H1 (cell line): Measurements from ENCODE around the gene PDE4B. TPM values are rescaled to one million over a fixed set of nuclear protein-coding genes. Genes with fewer than 3 reads are reported as not detected.

Experiments used
- CTCF ChIA-PET: fragments of 300-600 bp; sonication (Branson Sonifier 250); formaldehyde crosslinking; loops from one replicate; lab custom pipeline; 2021; ENCODE audit not compliant: partially characterized antibody; lab: Charles Lee
- POLR2A ChIA-PET: fragments of 300-600 bp; sonication (Branson Sonifier 250); formaldehyde crosslinking; loops from one replicate; lab custom pipeline; 2021; ENCODE audit warnings: inconsistent platforms; ENCODE audit not compliant: partially characterized antibody; lab: Charles Lee
- DNase-seq, 2 experiments: peaks; one replicate each; pipeline versions ENCODE4 v3.0.0 to v3.0.0-alpha.2; 2010 to 2022; ENCODE audit warnings: low spot score in 2 of 2, low read depth in 1 of 2, mixed read lengths in 1 of 2
- FAIRE-seq: peaks from 2 replicates; lab custom pipeline; 2011; peaks lifted over from hg19 to GRCh38; lab: Jason Lieb, UNC
- H2AFZ ChIP-seq: 2 replicates; pipeline ENCODE4 v1.8.1; 2012; ENCODE audit warnings: low read length, inconsistent platforms
- H2AK5ac ChIP-seq: 2 replicates; pipeline ENCODE4 v1.6.1; 2013; ENCODE audit warnings: low read depth, low read length
- H2BK120ac ChIP-seq: replicated peaks from 2 replicates; pipeline ENCODE3; 2013; ENCODE audit warnings: low read depth, low read length, inconsistent platforms
- H2BK12ac ChIP-seq: 2 replicates; pipeline ENCODE4 v1.6.1; 2013; ENCODE audit warnings: low read depth, low read length
- H2BK15ac ChIP-seq: 2 replicates; pipeline ENCODE4 v1.6.1; 2013; ENCODE audit warnings: low read length
- H2BK20ac ChIP-seq: 2 replicates; pipeline ENCODE4 v1.6.1; 2013; ENCODE audit warnings: low read length
- H2BK5ac ChIP-seq: 2 replicates; pipeline ENCODE4 v1.6.1; 2013; ENCODE audit warnings: low read depth, low read length
- H3K14ac ChIP-seq: 2 replicates; pipeline ENCODE4 v1.6.1; 2013; ENCODE audit warnings: inconsistent platforms; ENCODE audit not compliant: insufficient read length
- H3K18ac ChIP-seq: 2 replicates; pipeline ENCODE4 v1.6.1; 2013; ENCODE audit warnings: low read length; ENCODE audit errors: extremely low read depth
- H3K23ac ChIP-seq: 2 replicates; pipeline ENCODE4 v1.6.1; 2013; ENCODE audit warnings: inconsistent platforms; ENCODE audit not compliant: insufficient read length
- H3K23me2 ChIP-seq: 2 replicates; pipeline ENCODE4 v1.6.1; 2013; ENCODE audit warnings: low read depth, low read length
- H3K27ac ChIP-seq: 2 replicates; pipeline ENCODE4 v1.6.1; 2011; ENCODE audit warnings: low read depth, low read length, inconsistent platforms
- H3K27me3 ChIP-seq, 4 experiments: replicated peaks in 1 of 4; 1 replicate in 1 of 4; 2 replicates in 3 of 4; pipeline versions ENCODE4 v1.6.1 to v1.8.1; 2011 to 2013; ENCODE audit warnings: low read length in 3 of 4, mild to moderate bottlenecking in 3 of 4, inconsistent platforms in 2 of 4, mixed read lengths in 2 of 4, moderate library complexity in 1 of 4; ENCODE audit not compliant: control insufficient read depth in 3 of 4, insufficient read depth in 3 of 4; ENCODE audit errors: extremely low read depth in 1 of 4
- H3K36me3 ChIP-seq, 4 experiments: 2 replicates each; pipeline versions ENCODE4 v1.6.1 to v1.8.1; 2011 to 2013; ENCODE audit warnings: mild to moderate bottlenecking in 4 of 4, low read length in 3 of 4, moderate library complexity in 2 of 4, control low read depth in 1 of 4, inconsistent platforms in 1 of 4; ENCODE audit not compliant: insufficient read depth in 4 of 4, control insufficient read depth in 2 of 4
- H3K4ac ChIP-seq: replicated peaks from 2 replicates; pipeline ENCODE3; 2013; ENCODE audit warnings: low read length, low read depth, mixed read lengths, inconsistent platforms; ENCODE audit not compliant: insufficient read length
- H3K4me1 ChIP-seq, 4 experiments: replicated peaks in 1 of 4; 1 replicate in 1 of 4; 2 replicates in 3 of 4; pipeline versions ENCODE4 v1.6.1 to v1.8.1; 2011 to 2013; ENCODE audit warnings: low read length in 3 of 4, inconsistent platforms in 2 of 4, mixed read lengths in 1 of 4; ENCODE audit not compliant: insufficient read depth in 4 of 4, control insufficient read depth in 3 of 4
- H3K4me2 ChIP-seq, 2 experiments: 2 replicates each; pipeline versions ENCODE4 v1.6.1 to v1.8.1; 2011 to 2013; ENCODE audit warnings: low read depth in 2 of 2, low read length in 2 of 2, control low read depth in 1 of 2, inconsistent platforms in 1 of 2, mild to moderate bottlenecking in 1 of 2; ENCODE audit not compliant: insufficient read depth in 1 of 2
- H3K4me3 ChIP-seq, 4 experiments: fragments of 200-600, 300-600 bp in 1 of 4; sonication (generic), shearing (Covaris generic), sonication (Bioruptor Twin) in 1 of 4; 2 replicates each; pipeline versions ENCODE4 v1.5.1 to v1.8.1; 2011 to 2016; ENCODE audit warnings: low read length in 4 of 4, low read depth in 3 of 4, control low read depth in 2 of 4, inconsistent platforms in 2 of 4, mild to moderate bottlenecking in 2 of 4, mixed read lengths in 1 of 4, moderate library complexity in 1 of 4; ENCODE audit not compliant: insufficient read depth in 2 of 4; ENCODE audit errors: extremely low read depth in 1 of 4
- H3K56ac ChIP-seq: replicated peaks from 2 replicates; pipeline ENCODE3; 2013; ENCODE audit warnings: low read depth, mild to moderate bottlenecking, mixed read lengths, low read length, inconsistent platforms; ENCODE audit not compliant: insufficient read length
- H3K79me1 ChIP-seq: 2 replicates; pipeline ENCODE4 v1.6.1; 2013; ENCODE audit warnings: low read depth, low read length, control low read depth
- H3K79me2 ChIP-seq, 2 experiments: 2 replicates each; pipeline versions ENCODE4 v1.6.1 to v1.8.1; 2012 to 2013; ENCODE audit warnings: low read length in 2 of 2, mild to moderate bottlenecking in 2 of 2, inconsistent platforms in 1 of 2; ENCODE audit not compliant: insufficient read depth in 2 of 2, control insufficient read depth in 1 of 2
- H3K9ac ChIP-seq, 4 experiments: replicated peaks in 1 of 4; 1 replicate in 1 of 4; 2 replicates in 3 of 4; pipeline versions ENCODE4 v1.6.1 to v1.8.1; 2011 to 2013; ENCODE audit warnings: low read depth in 3 of 4, low read length in 3 of 4, control low read depth in 2 of 4, mild to moderate bottlenecking in 2 of 4, moderate library complexity in 2 of 4, inconsistent platforms in 1 of 4; ENCODE audit errors: extremely low read depth in 1 of 4
- H3K9me3 ChIP-seq, 2 experiments: 2 replicates each; pipeline versions ENCODE4 v1.6.1 to v1.8.1; 2012 to 2013; ENCODE audit warnings: mild to moderate bottlenecking in 2 of 2, moderate library complexity in 2 of 2, control low read depth in 1 of 2, inconsistent platforms in 1 of 2, low read depth in 1 of 2, low read length in 1 of 2, mixed read lengths in 1 of 2; ENCODE audit not compliant: insufficient read depth in 2 of 2
- H4K20me1 ChIP-seq, 2 experiments: replicated peaks in 1 of 2; 2 replicates each; pipeline versions ENCODE3 to v1.8.1; 2011 to 2013; ENCODE audit warnings: inconsistent platforms in 2 of 2, low read length in 2 of 2, mild to moderate bottlenecking in 1 of 2; ENCODE audit not compliant: insufficient read depth in 2 of 2, control insufficient read depth in 1 of 2
- H4K5ac ChIP-seq: 2 replicates; pipeline ENCODE4 v1.6.1; 2013; ENCODE audit warnings: low read length, low read depth, mixed read lengths, inconsistent platforms; ENCODE audit not compliant: insufficient read length
- H4K8ac ChIP-seq: 2 replicates; pipeline ENCODE4 v1.8.0; 2013; ENCODE audit warnings: mild to moderate bottlenecking, moderate library complexity, low read length, inconsistent platforms; ENCODE audit not compliant: insufficient read depth; ENCODE audit errors: extremely low read depth
- H4K91ac ChIP-seq: replicated peaks from 2 replicates; pipeline ENCODE3; 2013; ENCODE audit warnings: low read length, mixed read lengths, inconsistent platforms; ENCODE audit not compliant: insufficient read length
- JUND ChIP-seq: IDR thresholded peaks from 2 replicates; pipeline ENCODE4 v1.6.1; 2011; ENCODE audit warnings: mild to moderate bottlenecking, improper control_type of control experiment, low read length
- SIN3A ChIP-seq, 2 experiments: IDR thresholded peaks in 1 of 2; conservative IDR thresholded peaks in 1 of 2; 2 replicates each; pipeline ENCODE4 v1.6.1; 2011 to 2012; ENCODE audit warnings: low read length in 2 of 2, improper control_type of control experiment in 1 of 2, low read depth in 1 of 2, mild to moderate bottlenecking in 1 of 2
- WGBS, 2 experiments: shearing (Covaris generic) in 1 of 2; methylation state at CpG; one replicate each; pipeline versions ENCODE4 v1.1.6 to v1.1.7; 2013 to 2015; ENCODE audit warnings: low lambda C conversion rate in 2 of 2, mixed read lengths in 2 of 2, inconsistent platforms in 1 of 2, low coverage in 1 of 2, missing lambda C conversion rate in 1 of 2; ENCODE audit not compliant: insufficient replicate concordance in 2 of 2, insufficient coverage in 1 of 2, insufficient read length in 1 of 2; ENCODE audit errors: extremely low coverage in 1 of 2, missing lambda C conversion rate in 1 of 2; 5-methylcytosine and 5-hydroxymethylcytosine counted together
- polyA plus RNA-seq, 7 experiments: library from polyadenylated mRNA; depleted of rRNA in 3 of 7; stranded (reverse) in 5 of 7; unstranded in 2 of 7; fragments of >200 nt in 5 of 7; fragments of 200-250 nt in 2 of 7; gene quantifications; 1 replicate in 5 of 7; 2 replicates in 1 of 7; 4 replicates in 1 of 7; pipeline versions ENCODE4 v1.2.1 to v1.2.3, GENCODE V29; 2011 to 2013; ENCODE audit warnings: missing spikeins in 2 of 7, mixed read lengths in 2 of 7
- total RNA-seq: library from RNA; stranded (reverse); fragmentation: NEBNext Ultra II Directional; extraction: Animal tissue kit (Norgen Biotek cat#: 25700); gene quantifications from 2 replicates; pipeline ENCODE4 v1.2.1, GENCODE V29; 2021
- TF ChIP-seq, protein P1 (sequence below): IDR thresholded peaks from 2 replicates; pipeline ENCODE4 v1.6.1; 2012; ENCODE audit warnings: inconsistent platforms
- TF ChIP-seq, protein P2 (sequence below): IDR thresholded peaks from 2 replicates; pipeline ENCODE4 v1.6.1; 2011; ENCODE audit warnings: low read length, improper control_type of control experiment

Gene PDE4B
- total and polyA plus RNA-seq, 2 of the 8 experiments (the other 6 are each of a cell fraction or from before 2014, with no cell fraction given) = 5.0 to 15.1 TPM

DNA sequence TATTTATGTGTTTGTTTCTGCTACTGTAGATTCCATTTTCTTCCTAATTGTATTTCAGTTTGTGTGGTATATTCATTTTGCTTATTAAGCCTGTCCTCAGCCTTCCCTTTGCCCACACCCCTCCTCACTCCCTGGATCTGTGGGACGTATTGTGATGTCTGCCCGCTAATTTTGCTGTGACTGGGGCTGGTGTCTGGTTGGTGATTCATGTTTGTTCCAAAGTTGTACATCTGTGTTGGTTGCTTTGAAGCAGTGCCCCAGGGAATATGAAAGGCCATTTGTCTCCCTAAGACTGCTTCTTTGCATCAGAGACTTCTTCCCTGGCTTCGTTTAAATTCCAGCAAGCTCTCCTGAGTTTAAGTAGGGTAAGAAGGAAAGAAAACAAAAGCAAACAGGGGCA lies 451.7 kb downstream of the PDE4B start:
- no peak overlapping the region for H2BK12ac ChIP-seq
- H3K79me2 ChIP-seq = no peaks in the 10 kb centered on the region
- no peak overlapping the region for H4K8ac ChIP-seq
- no peaks in the 10 kb centered on the region for H4K20me1 ChIP-seq
- WGBS, 2 experiments = 89% methylated on average over 3 of the region's 3 CpGs; no CpG with 5 or more reads in 1 of the 2 experiments
- no peak overlapping the region for H2BK20ac ChIP-seq
- H3K27me3 ChIP-seq = no peaks in the 10 kb centered on the region
- H3K4ac ChIP-seq = no peak overlapping the region
- ChIA-PET CTCF (interaction anchor here (0.9 to 18.4 kb wide), 9 partner anchors 8 to 288 kb away, joined by 3 to 273 read pairs (median 17); no protein-coding TSS in a partner anchor), POLR2A (interaction anchor here (0.9 kb wide), 1 partner anchor 68 kb away, joined by 3 read pairs; no protein-coding TSS in a partner anchor)
- no peak overlapping the region for H3K18ac ChIP-seq
- no peaks in the 10 kb centered on the region for H3K4me1 ChIP-seq
- no peak overlapping the region for H2AFZ ChIP-seq
- TF ChIP-seq, protein P1, sequence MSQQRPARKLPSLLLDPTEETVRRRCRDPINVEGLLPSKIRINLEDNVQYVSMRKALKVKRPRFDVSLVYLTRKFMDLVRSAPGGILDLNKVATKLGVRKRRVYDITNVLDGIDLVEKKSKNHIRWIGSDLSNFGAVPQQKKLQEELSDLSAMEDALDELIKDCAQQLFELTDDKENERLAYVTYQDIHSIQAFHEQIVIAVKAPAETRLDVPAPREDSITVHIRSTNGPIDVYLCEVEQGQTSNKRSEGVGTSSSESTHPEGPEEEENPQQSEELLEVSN = no peak
- TF ChIP-seq JUND (no peak), SIN3A (conservative IDR thresholded peaks at IDR 0.05 in 1 of 2, IDR thresholded peaks at IDR 0.05 in 1 of 2; ENCODE audit: low read depth in 1 of 2, low read length in 2 of 2) (no peak)
- TF ChIP-seq, protein P2, sequence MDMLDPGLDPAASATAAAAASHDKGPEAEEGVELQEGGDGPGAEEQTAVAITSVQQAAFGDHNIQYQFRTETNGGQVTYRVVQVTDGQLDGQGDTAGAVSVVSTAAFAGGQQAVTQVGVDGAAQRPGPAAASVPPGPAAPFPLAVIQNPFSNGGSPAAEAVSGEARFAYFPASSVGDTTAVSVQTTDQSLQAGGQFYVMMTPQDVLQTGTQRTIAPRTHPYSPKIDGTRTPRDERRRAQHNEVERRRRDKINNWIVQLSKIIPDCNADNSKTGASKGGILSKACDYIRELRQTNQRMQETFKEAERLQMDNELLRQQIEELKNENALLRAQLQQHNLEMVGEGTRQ = no peak
- H2BK120ac ChIP-seq = no peak overlapping the region
- no peak overlapping the region for H3K27ac ChIP-seq
- no peak for DNase-seq
- no peak overlapping the region for H4K91ac ChIP-seq
- H3K23me2 ChIP-seq = no peaks in the 10 kb centered on the region
- H2BK15ac ChIP-seq = no peak overlapping the region
- no peak overlapping the region for H2AK5ac ChIP-seq
- no peak overlapping the region for H3K4me3 ChIP-seq
- H3K9me3 ChIP-seq = no peaks in the 10 kb centered on the region
- no peak overlapping the region for H3K9ac ChIP-seq
- no peaks in the 10 kb centered on the region for H3K36me3 ChIP-seq
- no peak overlapping the region for H2BK5ac ChIP-seq
- no peak overlapping the region for H3K14ac ChIP-seq
- no peak for FAIRE-seq
- no peak overlapping the region for H3K23ac ChIP-seq
- H3K56ac ChIP-seq = no peak overlapping the region
- no peak overlapping the region for H4K5ac ChIP-seq
- H3K4me2 ChIP-seq = no peak overlapping the region
- no peaks in the 10 kb centered on the region for H3K79me1 ChIP-seq
